HG02588 (cell line): ENCODE results near the gene CETN3.

Experiments used
- ATAC-seq: cut with Tn5 transposase; IDR thresholded peaks from one replicate; pipeline ENCODE4 v1.9.1; 2021; ENCODE audit warnings: mild to moderate bottlenecking, moderate library complexity; ENCODE audit not compliant: unreplicated experiment

The CETN3 gene

DNA sequence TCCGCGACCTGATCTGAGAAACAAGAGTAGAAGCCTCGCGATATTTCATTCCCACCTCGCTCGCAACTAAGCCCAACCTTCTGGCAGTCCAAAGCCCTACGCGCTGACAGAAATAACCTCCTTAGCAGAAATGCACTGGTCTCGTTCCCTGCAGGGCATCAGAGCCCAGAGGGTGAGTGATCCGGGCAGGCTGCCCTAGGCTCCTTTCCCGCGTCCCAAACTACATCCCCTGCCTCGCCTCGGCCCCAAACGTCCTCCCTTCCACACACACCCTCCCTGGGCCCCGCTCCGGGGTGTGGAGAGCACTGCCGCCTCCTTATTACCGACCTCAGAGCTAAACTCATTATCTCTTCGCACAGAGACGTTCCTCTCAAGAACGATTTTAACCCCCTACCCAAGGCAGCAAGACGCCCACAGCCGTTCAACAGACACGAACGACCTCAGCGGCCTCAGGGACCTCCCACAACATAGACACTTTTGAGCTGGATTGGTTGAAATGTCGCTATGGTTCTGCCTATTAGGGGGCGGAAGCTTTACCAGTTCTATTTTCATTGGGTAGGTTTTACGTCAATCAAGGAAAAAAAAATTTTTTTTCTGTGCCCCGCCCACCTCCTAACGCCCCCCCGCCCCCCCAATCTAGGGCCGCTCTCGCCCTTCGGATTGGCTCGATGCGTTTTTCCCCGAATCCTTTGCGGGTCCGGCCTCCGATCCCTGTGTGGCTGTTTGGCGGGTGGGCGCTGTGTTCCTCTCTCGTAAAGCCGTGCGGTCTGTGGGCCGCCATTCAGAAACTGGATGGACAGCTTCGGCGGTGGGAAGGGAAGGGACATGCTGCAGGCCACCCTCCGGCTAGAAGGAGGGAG is at the start of gene CETN3:
Gene CETN3, minus strand, starts transcription at position 439 of the 860 bp plus-strand sequence. Its CDS starts 95 bp downstream, at position 344.
- ATAC-seq, result peak; percentile 93

DNA sequence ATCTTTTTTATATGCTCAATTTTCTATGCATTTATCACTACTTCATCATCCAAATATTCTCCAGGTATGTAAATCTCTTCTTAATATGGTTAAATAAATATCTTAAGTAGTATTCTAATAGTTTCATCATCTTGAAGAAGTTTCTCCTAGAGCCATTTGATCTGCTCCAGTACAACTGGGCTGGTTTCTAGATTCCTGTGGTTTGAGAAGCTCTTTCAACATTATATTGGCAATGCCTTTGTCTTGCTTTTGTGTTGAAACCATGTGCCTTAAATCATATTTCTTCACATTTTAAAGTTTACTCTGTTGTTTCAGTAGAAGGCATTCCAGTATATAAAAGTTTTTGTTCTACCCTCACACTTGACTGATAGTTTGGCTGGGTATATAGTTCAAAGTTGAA is 37.4 kb upstream of the CETN3 start:
- ATAC-seq, result no peak

DNA sequence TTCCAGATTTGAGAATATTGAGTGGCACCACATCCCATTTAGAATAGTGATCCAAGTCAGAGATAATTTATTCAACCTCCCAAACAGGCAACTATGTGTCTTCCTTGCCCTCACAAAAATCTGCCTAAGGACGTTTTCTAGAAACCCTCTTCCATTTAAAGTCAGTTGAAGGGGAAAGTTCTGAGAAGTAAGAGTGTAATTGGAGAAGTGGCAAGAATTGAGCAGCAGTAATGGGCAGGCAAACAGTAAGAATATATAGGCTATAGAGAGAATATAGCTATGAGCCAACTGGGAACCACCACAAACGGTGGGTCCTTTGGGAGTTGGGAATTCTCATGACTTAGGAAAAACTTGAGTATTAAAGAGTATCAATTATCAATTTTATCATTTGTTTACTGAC is 31.1 kb upstream of the CETN3 start:
- ATAC-seq, result no peak

DNA sequence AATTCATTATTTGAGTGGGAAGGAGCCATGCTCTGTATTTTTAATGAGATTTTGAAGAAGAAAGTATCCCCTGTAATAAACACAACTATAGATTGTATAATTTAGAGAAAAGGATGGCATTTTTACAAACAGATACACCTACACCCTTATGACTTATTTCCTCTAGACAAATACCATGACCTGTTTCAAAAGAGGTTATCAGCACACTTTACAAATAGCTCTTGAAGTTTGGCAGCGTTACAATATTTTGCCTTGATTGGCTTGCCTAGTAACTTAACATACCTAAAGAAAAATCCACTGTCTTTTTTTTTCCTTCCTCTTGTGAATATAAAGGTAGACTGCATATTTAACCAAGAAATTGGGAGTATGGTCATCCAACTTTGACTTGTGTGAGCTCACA is 28.5 kb upstream of the CETN3 start:
- no peak for ATAC-seq

DNA sequence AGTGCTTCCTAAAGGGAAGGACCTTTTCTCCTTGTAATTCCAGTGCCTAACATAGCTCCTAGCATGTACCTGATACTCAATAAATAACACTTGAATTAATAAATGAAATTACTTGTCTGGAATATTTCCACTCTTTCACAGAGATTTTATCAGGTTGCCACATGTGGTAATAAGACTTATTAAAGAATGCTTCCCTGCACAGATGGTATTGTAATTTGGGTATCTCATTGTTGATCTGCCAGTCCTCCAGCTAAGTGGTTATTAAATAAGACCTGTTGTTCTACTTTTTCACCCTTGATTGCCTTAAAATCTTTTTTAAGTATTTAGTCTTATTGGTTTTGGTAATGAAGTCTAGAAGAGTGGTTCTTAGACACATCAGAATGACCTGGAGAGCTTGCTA is 28.1 kb upstream of the CETN3 start:
- no peak for ATAC-seq

DNA sequence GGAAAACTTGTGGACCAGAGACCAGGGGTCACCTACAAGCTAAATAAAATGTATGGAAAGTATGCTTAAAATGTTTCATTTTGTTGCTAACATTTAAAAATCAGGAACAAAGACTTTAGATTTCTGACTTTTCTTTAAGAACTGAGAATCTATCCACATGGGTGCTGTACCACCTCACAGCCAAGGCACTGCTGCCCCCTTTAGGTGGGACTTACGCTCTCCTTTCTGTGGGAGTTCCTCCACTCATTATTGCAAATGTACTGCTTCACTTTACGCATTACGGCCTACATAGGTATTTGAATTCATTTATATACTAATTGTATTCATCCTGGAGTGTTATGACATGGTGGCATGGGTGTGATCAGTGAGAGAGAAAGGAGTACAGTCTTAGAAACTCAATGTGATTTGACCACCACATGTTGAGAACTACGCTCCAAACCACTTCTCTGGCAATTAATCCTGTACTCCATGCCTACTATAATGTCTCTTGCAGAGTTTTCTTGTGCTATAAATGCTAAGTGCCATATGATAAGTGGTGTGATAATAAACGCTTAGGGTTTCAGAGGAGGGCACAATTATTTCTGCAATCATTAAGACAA is 24.7 kb upstream of the CETN3 start:
- peak; percentile 70 for ATAC-seq

DNA sequence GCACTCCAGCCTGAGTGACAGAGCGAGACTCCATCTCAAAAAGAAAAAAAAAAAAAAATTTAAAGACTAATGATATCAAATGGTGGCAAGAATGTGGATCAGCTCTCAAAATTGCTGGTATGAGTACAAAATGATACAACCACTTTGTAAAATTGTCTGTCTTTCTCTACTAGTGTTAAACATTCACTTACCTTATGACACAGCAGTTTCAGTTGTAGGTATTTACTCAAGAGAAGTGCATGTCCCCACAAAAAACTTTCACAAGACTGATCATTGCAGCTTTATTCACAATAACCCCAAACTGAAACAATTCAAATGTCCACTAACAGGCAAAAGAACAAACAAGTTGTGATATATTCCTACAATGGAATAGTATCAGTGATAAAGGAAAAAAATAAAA is 14.7 kb upstream of the CETN3 start:
- peak; percentile 71 for ATAC-seq

DNA sequence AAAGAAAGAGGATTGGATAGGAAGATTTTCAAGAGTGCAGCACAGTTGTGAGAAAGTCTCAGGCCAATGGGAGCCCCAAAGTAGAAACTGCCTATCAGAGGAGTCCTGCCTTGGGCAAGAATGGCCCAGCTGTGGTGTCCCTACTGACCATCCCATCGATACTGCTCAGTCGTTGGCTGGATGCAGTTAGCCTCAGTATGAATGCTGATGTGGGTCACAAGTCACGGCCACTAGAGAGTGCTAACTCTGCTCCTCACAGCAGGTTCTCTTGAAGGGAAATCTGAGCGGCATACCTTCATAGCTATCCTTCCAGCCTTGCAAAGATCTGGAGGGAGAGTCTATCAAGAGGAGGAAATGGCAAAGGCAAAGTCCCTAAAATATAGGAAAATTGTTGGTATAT is 11.6 kb upstream of the CETN3 start:
- peak; percentile 58 for ATAC-seq

DNA sequence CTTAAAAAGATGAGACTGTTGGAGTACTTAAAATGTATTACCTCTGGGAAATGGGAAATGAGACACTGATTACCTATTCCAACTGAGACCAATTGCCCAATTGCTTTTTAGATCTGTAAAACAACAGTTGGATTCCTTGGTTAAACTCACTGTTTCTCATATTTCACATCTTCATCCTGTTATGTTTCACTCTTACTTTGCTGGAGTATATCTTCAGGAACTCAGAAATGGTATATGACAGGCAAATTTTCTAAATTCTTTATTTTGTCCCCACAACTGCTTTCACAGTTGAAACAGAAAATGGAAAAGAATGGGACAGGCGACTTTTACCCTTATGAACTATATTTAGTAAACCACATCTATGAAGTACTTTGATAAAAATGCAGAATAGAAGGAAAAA is 8.7 kb upstream of the CETN3 start:
- no peak for ATAC-seq

DNA sequence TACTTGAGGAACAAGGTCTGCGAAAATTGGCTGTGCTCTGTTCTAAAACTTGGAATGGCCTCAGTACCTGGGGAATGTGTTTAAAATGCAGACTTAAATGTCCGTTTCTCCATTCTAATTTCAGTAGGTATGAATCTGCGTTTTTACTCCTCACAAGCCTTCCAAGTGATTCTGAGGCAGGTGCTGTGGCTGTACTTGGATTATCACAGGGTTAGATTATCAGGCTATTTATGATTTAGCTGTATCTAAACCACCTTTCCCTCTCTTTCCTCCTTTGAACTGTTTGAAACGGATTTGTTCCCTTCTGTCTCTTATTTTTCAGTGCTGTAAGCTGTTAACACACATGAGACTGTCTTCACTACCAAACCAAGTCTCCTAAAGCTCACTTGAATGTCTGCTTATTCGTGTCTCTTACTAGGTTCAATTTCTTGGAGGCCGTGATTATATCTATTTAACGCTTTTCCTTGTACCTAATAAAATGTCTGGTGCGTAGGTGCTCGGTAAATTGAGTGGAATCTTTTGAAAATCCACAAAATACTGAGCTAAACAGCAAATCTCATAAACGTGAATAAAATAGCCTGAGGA is 714 bp upstream of the CETN3 start:
- ATAC-seq, result no peak

DNA sequence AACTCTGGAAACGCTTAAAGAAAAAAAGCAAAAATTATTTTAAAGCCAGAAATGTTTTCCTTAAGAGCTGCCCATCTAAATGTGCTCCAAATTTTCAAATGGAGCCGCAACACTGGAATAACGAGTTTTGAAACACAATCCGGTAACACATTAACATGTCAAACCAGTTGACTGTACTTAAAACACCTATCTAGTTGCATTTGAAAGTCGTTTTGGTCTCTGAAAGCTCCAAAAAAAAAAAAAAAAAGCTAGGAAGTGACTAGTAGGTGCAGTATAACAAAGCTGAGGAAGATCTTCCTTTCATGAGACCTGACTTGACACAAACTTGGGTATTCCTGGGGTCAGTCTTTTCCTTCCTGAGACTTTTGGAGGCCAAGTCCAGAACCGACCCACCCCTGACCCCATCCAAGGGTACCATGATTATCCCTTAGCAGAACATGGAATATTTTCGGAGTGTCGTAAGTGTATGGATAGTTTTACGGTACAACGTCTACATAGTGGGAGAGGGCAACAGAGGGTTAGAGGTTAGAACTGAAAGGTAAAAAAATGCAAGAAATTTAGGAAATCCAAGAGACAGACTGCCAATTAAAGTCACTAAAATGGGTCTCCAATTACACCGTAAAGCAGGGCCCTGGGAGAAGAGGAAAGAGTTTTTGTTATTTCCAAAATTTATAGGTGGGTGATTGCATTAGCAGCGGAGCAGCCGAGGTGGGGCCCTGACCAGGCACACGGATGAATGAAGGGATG is 812 bp downstream of the CETN3 start:
- no peak for ATAC-seq

DNA sequence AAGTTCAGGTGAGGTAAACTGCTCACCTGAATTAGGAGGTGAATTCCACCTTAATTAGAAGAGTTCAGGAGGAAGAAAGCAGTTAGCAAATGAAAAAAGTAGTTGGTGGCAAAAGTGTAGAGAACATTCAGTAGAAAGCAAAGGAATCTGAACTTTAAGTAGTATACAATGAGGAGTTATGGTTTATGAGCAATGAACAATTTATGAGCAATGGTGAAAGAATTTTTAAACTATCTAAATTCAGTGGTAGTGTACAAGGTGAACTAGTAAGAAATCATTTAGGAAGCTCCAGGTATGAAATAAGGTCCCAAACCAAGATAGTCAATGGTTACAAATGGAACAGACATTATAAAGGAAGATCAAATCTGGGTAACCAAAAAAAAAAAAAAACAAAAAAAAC is 3.1 kb downstream of the CETN3 start:
- no peak for ATAC-seq

DNA sequence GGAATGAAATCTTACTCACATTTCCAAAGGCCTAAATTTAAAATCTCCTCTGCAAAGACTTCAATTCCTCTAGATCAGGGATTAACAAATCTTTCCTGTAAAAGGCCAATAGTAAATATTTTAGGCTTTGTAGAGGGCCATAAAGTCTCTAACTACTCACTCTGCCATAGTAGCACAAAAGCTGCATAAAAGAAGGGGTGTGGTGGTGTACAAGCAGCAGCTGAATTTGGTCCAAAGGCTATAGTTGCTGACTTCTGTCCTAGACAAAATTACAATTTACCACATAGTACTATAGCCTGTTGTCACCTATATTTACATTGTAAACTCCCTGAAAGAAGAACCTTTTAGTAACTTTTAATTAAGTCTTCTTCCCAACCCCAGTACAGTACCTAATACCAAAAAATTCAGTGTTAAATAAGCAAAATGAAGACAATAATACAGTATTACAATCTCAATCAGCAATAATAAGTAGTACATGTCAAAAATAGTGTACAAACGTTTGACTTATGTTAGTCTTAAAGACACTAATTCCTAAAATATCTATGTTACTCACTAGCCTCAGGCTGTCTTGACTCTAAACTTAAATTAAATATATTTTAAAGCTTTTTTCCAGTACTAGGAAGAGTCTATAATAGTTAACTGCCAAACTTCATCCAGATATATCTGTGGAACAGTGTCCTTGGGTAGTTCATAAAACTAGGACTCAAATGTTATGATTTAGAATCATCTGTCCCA is 6.9 kb downstream of the CETN3 start:
- no peak for ATAC-seq

DNA sequence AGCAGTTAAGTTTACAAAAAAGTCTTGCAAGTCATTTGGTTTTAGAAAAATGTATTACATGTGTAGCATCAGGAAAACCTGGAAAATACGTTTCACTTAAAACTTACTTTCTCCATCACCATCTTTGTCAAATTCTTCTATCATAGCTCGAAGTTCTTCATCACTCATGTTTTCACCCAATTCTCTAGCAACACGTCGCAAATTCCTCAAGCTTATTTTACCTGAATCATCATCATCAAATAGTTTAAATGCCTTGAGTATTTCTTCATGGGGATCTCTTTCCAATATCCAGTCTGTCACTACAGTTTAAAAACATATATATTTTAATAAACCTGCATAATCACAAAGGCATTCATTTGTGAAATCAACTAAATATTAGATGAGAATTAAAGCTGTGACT is 10.3 kb downstream of the CETN3 start:
- ATAC-seq, result no peak

DNA sequence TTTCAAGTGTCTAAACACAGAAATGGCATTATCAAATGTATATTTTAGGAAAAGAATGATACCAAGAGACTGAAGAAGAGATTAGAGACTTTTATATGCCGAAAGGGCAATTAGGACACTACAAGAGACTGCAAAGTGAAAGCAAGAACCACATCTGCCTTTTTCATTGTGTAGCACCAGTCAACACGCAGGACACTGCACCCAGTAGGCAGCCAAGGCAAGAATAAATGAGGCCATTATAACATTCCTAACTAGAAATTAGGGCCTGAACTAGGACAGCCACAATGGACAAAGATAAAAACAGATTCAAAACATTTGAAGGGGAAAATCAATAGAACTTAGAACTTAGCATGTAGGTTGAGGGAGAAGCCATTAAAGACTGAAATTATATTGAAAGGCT is 10.8 kb downstream of the CETN3 start:
- no peak for ATAC-seq

DNA sequence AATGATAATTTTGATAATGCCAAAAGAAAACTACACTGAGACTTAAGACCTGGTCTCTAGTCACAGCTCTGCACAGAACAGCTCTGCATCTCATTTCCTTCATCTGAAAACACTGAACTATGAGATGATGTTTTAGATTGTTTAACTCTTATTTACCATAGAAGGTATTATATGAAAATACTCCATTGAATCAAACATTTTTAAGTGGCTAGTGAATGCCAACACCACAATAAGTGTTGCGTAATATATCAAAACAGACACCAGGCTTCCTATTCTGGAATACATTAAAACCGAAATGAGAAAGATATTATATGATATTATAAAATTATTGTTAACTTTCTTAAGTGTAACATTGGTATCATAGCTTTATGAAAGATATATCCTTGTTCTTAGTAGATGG is 14.6 kb downstream of the CETN3 start:
- ATAC-seq, result no peak

DNA sequence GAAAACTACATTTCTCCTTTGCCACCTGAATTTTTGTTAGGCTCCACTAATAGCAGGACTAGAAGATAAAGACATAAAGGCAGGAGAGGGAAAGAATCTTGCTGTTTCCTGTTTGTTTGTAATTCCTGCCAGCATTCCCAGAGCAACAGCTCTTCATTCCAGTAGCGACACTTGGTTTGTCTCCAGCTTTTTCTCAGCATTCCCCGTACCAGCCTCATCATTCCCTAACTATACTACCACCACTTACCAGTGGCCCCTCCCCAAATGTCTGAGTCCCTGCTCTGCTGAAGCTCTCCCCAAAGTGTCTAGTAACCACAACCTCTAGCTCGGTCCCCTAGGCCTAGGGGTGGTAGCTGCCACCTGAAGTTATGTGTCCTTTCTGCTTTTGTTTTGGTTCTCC is 18.6 kb downstream of the CETN3 start:
- no peak for ATAC-seq

DNA sequence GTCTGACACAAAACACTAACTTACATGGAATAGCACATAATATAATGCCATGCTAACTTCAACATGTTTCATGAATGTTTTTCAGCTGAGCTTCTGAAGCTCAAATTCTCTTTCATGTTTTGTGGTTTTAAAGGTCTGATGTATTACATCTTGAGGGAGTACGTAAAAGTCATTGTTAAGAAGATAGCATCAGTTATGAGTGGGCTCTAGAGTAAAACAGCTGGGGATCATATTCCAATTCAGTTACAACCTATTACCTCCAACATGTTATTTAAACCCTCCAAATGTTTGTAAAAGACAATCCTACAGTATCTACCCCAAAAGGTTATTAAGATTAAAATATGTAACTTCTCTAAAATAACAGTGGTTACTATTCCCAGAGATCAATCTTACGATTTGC is 19.2 kb downstream of the CETN3 start:
- no peak for ATAC-seq

DNA sequence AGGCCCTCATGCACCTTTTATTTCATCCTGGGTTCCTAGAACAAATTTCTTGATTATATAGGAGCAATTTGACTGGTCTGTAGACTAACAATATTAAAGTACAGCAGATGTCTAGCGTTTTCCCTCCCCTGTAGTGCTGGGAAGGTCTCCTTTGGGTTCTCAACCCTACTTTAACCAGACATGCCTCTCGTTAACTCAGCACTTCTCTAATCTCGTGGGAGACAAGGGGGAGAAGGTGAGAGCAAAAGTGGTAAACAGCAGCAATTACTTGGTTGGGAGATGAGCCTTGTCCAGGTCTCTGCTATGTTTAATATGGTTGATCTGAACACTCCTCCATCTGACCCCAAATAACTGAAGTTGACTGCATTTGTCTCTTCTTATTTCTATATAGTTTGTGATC is 22.0 kb downstream of the CETN3 start:
- no peak for ATAC-seq

DNA sequence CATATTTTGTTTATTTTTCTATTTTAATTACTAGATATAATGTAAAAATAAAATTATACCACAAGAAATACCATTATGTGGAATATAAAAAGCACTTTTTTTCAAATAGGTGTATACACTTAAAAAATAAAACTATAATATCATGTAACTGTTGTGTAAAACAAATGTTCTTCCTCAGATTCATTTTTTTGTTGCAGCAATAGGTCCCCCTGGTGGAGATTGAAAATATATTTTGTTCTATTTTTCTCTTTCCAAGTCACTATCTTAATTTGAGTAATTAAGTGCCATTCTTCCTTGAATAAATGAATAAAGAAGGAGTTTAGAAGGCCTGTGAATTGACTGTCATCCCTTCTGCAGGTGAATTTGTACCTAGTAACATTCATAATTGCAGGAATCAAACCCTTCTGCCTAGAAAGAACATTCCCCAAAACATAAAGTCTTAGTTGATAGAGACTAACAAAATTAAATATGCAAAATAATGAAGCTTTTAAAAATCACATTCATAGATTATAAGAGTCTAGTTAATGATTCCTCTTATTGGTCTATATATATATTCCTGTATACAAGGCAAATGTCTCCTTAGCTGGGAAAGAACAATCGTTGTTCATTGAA is 23.4 kb downstream of the CETN3 start:
- ATAC-seq, result no peak
